ENCODE measurements around the gene MIPOL1. TPM values are rescaled to one million over a fixed set of nuclear protein-coding genes. Genes with fewer than 3 reads are reported as not detected.

Gene MIPOL1
- polyA plus RNA-seq, 3 donors: 1.8 to 3.1 (median 2.0) TPM

GRCh38 chr14:37466623-37467088 is 268.9 kb downstream of the MIPOL1 start:
- 21 to 83% (median 81%) methylated on average over 2 of the region's 2 CpGs for WGBS, 3 donors
- no peak overlapping the region for H3K27ac ChIP-seq (ENCODE audit: low read depth, low read length)

GRCh38 chr14:37469650-37470049 is 271.9 kb downstream of the MIPOL1 start:
- no peak overlapping the region for H3K27ac ChIP-seq (ENCODE audit: low read depth, low read length)

GRCh38 chr14:37470251-37470650 is 272.5 kb downstream of the MIPOL1 start:
- WGBS, 3 donors: 87 to 96% (median 92%) methylated on average over 7 of the region's 7 CpGs
- H3K27ac ChIP-seq (ENCODE audit: low read depth, low read length): no peak overlapping the region

DNA sequence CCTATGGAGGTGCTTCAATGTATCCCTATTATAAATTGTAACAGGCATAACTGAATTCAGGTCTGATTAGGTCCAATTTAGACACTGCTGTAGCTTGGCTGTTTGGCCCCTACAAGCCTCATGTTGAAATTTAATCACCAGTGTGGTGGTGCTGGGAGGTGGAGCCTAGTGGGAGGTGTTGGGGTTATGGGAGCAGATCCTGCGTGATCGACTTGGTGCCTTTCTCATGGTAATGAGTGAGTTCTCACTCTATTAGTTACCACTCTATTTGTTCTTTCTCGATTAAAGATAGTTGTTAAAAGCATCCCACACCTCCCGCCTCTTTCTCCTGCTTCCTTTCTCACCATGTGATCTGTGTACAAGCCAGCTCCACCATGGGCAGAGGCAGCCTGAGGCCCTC is 275.2 kb downstream of the MIPOL1 start:
- 68 to 74% (median 73%) methylated on average over 4 of the region's 4 CpGs for WGBS, 3 donors
- no peak overlapping the region for H3K27ac ChIP-seq (ENCODE audit: low read depth, low read length)

GRCh38 chr14:37474191-37474590 is 276.5 kb downstream of the MIPOL1 start:
- no peak overlapping the region for H3K27ac ChIP-seq (ENCODE audit: low read depth, low read length)
- WGBS, 3 donors: 93 to 97% (median 96%) methylated on average over 6 of the region's 6 CpGs

DNA sequence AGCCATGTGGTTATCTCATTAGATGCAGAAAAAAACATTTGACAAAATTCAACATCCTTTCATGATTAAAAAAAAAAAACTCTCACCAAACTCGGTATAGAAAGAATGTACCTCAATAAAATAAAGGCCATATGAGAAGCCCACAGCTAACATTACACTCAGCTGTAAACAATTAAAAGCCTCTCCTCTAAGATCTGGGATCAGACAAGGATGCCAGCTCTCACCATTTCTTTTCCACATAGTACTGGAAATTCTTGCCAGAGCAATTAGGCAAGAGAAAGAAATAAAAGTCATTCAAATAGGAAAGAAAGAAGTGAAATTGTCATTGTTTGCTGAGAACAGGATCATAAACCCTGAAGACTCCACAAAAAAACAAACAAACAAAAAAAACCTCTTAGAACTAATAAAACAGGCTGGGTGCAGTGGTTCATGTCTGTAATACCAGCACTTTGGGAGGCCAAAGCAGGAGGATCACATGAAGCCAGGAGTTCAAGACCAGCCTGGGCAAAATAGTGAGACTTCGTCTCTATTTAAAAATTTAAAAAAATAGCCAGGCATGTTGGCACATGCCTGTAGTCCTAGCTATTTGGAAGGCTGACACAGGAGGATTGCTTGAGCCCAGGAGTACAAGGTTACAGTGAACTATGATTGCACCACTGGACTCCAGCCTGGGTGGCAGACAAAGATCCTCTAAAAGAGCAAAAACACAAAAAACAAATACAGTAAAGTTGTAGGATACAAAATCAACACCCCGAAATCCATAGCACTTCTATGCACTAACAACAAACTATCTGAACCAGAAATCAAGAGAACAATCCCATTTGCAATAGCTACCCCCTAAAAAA is 282.9 kb downstream of the MIPOL1 start:
- WGBS, 3 donors: 81 to 90% (median 85%) methylated on average over 3 of the region's 3 CpGs
- H3K27ac ChIP-seq (ENCODE audit: low read depth, low read length): no peak overlapping the region

- 79 to 96% (median 86%) methylated on average over 1 of the region's 1 CpG for WGBS, 3 donors
- H3K27ac ChIP-seq (ENCODE audit: low read depth, low read length): no peak overlapping the region
These were observed 284.7 kb downstream of the MIPOL1 start for GRCh38 chr14:37482428-37482827.

DNA sequence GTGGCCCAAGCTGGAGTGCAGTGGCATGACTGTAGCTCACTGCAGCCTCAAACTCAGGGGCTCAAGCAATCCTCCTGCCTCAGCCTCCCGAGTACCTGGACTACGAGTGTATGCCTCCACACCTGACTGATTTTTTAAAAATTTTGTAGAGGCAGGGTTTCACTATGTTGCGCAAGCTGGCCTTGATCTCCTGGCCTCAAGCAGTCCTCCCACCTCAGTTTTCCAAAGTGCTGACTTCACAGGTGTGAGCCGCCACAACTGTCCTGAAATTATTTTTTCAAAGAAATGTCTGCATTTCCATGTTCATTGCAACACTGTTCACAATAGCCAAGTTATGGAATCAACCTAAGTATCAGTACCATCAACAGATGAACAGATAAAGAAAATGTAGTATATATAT is 285.9 kb downstream of the MIPOL1 start:
- 90 to 95% (median 94%) methylated on average over 4 of the region's 4 CpGs for WGBS, 3 donors
- no peak overlapping the region for H3K27ac ChIP-seq (ENCODE audit: low read depth, low read length)

- no peak overlapping the region for H3K27ac ChIP-seq (ENCODE audit: low read depth, low read length)
- whole genome bisulfite sequencing, 3 donors: 93 to 98% (median 96%) methylated on average over 3 of the region's 3 CpGs
These were observed 292.9 kb downstream of the MIPOL1 start for GRCh38 chr14:37490607-37491006.

DNA sequence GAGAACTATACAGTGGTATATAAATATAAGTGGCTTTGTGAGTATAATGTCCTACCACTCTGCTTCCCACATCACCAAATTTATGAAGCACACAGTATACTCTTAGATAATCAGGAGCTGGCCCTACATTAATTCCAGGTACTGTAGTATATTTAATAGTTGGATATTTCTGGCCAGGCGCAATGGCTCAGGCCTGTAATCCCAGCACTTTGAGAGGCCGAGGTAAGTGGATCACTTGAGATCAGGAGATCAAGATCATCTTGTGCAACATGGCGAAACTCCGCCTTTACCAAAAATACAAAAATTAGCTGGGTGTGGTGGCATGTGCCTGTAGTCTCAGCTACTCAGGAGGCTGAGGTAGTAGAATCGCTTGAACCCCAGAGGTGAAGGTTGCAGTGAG is 293.3 kb downstream of the MIPOL1 start:
- H3K27ac ChIP-seq (ENCODE audit: low read depth, low read length): no peak overlapping the region
- 93 to 97% (median 97%) methylated on average over 5 of the region's 5 CpGs for WGBS, 3 donors

GRCh38 chr14:37493606-37494005 is 295.9 kb downstream of the MIPOL1 start:
- WGBS, 3 donors: 85 to 95% (median 89%) methylated on average over 2 of the region's 2 CpGs
- H3K27ac ChIP-seq (ENCODE audit: low read depth, low read length): no peak overlapping the region

DNA sequence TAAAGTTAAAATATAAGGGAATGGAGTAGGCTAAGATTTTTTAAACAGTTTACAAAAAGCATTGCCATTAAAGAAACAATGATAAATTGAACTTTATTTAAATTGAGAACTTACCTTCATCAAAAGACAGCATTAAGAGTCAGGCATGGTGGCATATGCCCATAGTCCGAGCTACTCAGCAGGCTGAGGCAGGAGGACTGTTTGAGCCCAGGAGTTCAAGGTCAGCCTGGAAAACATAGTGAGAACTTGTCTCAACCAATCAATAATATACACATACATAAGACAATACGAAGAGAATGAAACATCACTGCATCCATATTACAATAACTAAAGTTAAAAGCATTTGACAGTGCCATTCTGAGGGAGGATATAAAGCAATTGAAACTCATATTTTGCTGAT is 299.7 kb downstream of the MIPOL1 start:
- WGBS, 3 donors: 86 to 92% (median 87%) methylated on average over 2 of the region's 2 CpGs
- H3K27ac ChIP-seq (ENCODE audit: low read depth, low read length): no peak overlapping the region

DNA sequence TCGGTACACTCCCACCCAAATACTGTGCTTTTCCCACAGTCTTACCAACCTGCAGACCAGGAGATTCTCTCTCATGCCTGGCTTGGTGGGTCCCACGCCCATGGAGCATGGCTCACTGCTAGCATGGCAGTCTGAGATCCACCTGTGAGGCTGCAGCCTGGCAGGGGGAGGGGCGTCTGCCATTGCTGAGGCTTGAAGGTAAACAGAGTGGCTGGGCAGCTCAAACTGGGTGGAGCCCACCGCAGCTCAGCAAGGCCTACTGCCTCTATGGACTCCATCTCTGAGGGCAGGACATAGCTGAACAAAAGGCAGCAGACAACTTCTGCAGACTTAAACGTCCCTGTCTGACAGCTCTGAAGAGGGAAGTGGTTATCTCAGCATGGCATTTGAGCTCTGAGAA is 304.1 kb downstream of the MIPOL1 start:
- no peak overlapping the region for H3K27ac ChIP-seq (ENCODE audit: low read depth, low read length)
- 87 to 93% (median 92%) methylated on average over 5 of the region's 5 CpGs for WGBS, 3 donors

DNA sequence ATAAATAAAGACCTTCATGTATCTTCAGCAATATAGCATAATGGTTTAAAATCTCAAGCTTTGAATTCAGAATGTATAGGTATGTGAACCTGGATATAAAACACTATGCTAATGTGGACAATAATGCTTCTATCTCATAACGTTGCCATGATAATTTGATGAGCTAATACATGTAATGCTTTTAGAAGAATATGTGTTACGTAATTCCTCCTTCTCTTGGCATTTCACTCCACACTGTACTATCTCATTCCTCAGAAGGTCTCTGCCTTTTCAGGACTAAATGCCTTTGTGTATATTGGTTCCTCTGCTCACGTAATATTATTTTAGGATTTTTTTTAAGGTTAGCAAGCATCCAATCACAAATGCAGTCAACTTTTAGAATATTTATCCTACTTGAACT is 310.8 kb downstream of the MIPOL1 start:
- WGBS, 3 donors: 70 to 82% (median 80%) methylated on average over 3 of the region's 3 CpGs
- no peak overlapping the region for H3K27ac ChIP-seq (ENCODE audit: low read depth, low read length)

DNA sequence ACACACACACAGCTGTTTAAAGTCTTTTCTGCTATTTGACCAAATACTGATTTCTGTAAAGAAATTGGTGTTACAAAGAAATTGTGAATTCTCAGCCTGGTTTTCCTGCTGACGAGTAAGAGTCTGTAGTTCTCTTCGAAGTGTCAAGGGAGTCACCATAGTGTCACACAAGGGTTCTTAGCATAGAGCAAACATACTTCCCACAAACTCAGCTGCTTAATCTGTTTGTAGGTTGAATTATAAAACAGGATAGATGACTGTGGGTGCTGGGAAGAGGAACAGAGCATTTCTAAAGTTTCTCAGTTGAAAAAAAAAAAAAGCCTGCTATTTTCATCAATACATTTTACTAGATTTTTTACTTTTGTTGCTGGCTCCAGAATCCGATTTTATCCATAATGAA is 314.4 kb downstream of the MIPOL1 start:
- 77 to 87% (median 81%) methylated on average over 3 of the region's 3 CpGs for WGBS, 3 donors
- no peak overlapping the region for H3K27ac ChIP-seq (ENCODE audit: low read depth, low read length)

GRCh38 chr14:37515771-37516170 is 318.0 kb downstream of the MIPOL1 start:
- no peak overlapping the region for H3K27ac ChIP-seq (ENCODE audit: low read depth, low read length)
- 78 to 91% (median 84%) methylated on average over 3 of the region's 3 CpGs for WGBS, 3 donors

- H3K27ac ChIP-seq (ENCODE audit: low read depth, low read length): no peak overlapping the region
- 87 to 91% (median 90%) methylated on average over 2 of the region's 2 CpGs for WGBS, 3 donors
These were observed 329.3 kb downstream of the MIPOL1 start for GRCh38 chr14:37526994-37527393.

DNA sequence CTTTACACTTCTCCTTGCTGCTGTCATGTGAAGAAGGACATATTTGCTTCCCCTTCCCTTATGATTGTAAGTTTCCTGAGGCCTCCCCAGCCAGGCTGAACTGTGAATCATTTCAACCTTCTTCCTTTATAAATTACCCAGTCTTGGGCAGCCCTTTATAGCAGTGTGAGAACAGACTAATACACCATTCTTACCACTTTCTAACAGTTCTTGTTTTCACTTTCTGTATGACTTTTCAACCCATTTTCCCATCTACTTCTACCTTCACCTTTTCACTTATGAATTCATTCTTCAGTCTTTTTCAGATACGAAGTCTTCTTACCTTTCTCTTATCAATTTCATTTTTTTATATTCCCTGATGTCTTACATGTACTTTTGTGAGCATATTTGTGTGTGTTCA is 342.3 kb downstream of the MIPOL1 start:
- H3K27ac ChIP-seq (ENCODE audit: low read depth, low read length): no peak overlapping the region
- WGBS, 3 donors: 89 to 98% (median 91%) methylated on average over 1 of the region's 1 CpG

GRCh38 chr14:37544407-37544806 is 346.7 kb downstream of the MIPOL1 start:
- no peak overlapping the region for H3K27ac ChIP-seq (ENCODE audit: low read depth, low read length)
- 33 to 69% (median 69%) methylated on average over 2 of the region's 2 CpGs for WGBS, 3 donors

GRCh38 chr14:37545174-37545573 is 347.4 kb downstream of the MIPOL1 start:
- H3K27ac ChIP-seq (ENCODE audit: low read depth, low read length): no peak overlapping the region
